LoVo (cell line): ENCODE measurements around the gene CAPZB.

Experiments
- DNase-seq: peaks from one replicate; pipeline ENCODE4 v3.0.0-alpha.2; 2016; ENCODE audit warnings: low spot score

The CAPZB gene

GRCh38 chr1:19385221-19385620 lies 100.1 kb downstream of the CAPZB start:
- no peak for DNase-seq

GRCh38 chr1:19384772-19385187 lies 100.6 kb downstream of the CAPZB start:
- peak; percentile 8 for DNase-seq

GRCh38 chr1:19384113-19384512 lies 101.2 kb downstream of the CAPZB start:
- no peak for DNase-seq

- no peak for DNase-seq
Observed at GRCh38 chr1:19382222-19382621, 103.1 kb downstream of the CAPZB start.

- DNase-seq = no peak
Observed at GRCh38 chr1:19381261-19381660, 104.1 kb downstream of the CAPZB start.

- no peak for DNase-seq
Observed at GRCh38 chr1:19377812-19378718, 107.3 kb downstream of the CAPZB start.

- no peak for DNase-seq
Observed at GRCh38 chr1:19376428-19377372, 108.6 kb downstream of the CAPZB start.

GRCh38 chr1:19375631-19376400 lies 109.5 kb downstream of the CAPZB start:
- no peak for DNase-seq

- no peak for DNase-seq
Observed at GRCh38 chr1:19374926-19375325, 110.4 kb downstream of the CAPZB start.

GRCh38 chr1:19374083-19374801 lies 111.1 kb downstream of the CAPZB start:
- no peak for DNase-seq

GRCh38 chr1:19373211-19374082 lies 111.9 kb downstream of the CAPZB start:
- no peak for DNase-seq

- no peak for DNase-seq
Observed at GRCh38 chr1:19372602-19373001, 112.7 kb downstream of the CAPZB start.

- no peak for DNase-seq
Observed at GRCh38 chr1:19372136-19372514, 113.2 kb downstream of the CAPZB start.

GRCh38 chr1:19371226-19372135 lies 113.9 kb downstream of the CAPZB start:
- no peak for DNase-seq

- no peak for DNase-seq
Observed at GRCh38 chr1:19370453-19371170, 114.7 kb downstream of the CAPZB start.

- DNase-seq = no peak
Observed at GRCh38 chr1:19369396-19370090, 115.8 kb downstream of the CAPZB start.

GRCh38 chr1:19368964-19369363 lies 116.4 kb downstream of the CAPZB start:
- no peak for DNase-seq

GRCh38 chr1:19368050-19368449 lies 117.3 kb downstream of the CAPZB start:
- DNase-seq = no peak
